NOMO-1 treated with DMSO at 0.1 percent for 48 hours (cell line): Measurements from ENCODE around the gene MTRF1.

ENCODE experiments used
- DNase-seq: peaks from one replicate; lab custom pipeline; 2025; ENCODE audit not compliant: unreplicated experiment; lab: John Stamatoyannopoulos, UW

MTRF1 gene

DNA sequence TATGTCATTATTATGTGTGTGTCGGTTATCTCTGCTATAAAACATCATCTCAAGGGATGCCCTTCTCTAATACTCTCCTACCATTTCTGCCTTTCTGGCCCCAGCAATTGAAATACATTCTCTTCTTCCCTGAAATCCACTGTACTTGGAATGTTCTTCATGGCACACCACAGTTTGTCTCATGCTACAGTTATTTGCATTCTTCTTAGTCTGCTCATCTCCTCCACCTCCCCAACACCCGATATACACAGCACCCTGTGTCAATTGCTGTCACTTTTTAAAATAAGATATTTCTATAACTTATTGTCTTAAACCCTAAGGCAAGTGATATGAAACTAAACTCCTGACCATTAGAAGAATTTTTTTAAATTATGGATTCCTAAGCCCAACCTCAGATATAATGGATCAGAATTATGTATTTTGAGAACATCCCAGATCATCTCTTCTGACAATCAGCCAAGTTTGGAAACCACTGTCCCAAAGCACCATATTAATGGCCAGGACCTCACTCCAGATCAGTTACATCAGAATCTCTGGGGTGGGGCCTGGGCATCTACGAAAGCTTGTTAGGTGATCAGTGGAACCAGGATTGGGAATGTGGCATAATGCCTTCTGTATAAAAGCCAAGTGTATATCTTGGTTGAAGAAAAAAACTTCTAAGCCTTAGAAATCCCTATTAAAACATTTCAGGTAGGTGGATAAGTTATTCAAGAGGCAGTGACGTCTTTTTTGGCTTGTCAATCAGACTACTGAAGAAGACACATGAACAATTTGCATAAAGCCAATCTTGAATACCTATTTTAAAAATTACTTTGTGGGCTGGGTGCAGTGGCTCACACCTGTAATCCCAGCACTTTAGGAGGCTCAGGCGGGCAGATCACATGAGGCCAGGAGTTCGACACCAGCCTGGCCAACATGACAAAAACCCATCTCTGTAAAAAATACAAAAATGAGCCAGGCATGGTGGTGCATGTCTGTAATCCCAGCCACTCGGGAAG lies 39.0 kb downstream of the MTRF1 start:
- DNase-seq = no peak

DNA sequence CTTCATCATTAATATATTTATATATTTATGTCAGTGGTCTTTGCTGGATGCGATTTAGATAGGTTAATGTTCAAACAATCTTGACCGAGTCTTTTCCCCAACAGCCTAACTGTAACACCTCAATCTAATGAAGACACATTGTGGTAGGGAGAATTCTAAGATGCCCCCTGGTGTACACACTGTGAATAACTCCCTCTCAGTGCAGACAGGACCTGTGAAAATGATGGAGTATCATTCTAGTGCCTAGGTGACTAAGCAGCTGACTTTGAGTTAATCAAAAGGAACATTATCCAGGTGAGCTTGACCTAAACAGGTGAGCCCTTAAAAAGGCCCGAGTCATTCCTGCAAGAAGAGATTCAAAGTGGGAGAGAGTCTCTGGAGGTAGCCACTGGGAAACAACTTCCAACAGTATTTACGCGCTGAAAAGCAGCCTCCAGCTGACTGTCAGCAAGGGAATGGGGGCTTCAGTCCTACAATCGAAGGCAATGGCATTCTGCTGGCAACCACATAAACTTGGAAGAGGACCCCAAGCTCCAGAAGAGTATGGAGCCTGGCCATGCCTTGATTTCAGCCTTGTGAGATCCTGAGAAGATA lies 41.0 kb downstream of the MTRF1 start:
- peak; percentile 34 for DNase-seq

DNA sequence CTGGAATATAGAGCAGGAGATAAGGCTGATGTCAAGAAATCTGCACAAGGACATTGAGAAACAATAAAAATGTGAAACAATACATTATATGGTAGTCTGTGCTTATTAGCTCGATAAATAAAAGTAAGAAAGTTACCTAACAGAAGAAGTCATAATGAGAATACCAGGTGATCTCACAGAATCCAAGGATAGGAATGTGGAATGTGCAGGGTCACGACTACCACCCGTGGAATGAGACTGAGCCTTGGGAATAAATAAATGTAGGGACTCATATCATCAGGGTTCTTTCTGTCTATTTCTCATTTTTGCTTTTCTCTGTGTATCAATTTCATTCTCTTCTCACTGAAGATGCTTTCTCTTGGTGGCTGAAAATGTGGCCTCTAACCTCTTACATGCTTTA lies 43.0 kb downstream of the MTRF1 start:
- no peak for DNase-seq

DNA sequence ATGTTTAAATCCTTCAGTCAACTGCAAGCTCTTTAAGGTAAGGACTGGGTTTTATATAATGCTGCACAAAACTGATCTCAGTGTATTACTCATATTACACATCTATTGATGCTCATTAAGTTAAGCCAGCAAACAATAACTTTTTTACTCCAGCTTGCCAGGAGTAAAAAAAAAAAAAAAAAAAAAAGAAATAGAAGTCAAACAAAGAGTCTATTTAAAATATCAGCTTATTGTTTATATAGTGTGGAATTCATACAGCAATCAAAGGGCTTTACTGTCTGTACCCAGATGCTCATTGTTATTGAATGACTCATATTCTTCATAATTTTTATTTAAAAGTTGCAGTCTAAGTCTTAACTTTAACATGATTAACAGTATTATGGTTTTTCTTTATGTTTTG lies 47.2 kb downstream of the MTRF1 start:
- no peak for DNase-seq

DNA sequence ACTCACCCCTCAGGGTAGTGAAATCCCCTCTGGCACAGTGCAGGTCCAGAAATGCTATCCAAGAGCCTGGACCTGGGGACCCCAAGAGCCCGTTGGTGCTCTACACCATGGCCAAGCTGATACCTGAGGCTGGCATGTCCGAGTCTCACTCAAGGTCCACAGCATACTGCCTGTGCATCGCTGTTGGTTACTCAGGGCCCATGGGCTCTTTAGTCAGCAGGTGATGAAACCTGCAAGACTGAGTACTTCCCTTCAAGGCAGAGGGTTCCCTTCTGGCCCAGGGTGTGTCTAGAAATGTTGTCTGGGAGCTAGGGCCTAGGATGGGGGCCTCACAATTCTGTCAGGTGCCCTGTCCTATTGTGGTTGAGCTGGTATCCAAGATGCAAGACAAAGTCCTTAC lies 49.5 kb downstream of the MTRF1 start:
- no peak for DNase-seq

DNA sequence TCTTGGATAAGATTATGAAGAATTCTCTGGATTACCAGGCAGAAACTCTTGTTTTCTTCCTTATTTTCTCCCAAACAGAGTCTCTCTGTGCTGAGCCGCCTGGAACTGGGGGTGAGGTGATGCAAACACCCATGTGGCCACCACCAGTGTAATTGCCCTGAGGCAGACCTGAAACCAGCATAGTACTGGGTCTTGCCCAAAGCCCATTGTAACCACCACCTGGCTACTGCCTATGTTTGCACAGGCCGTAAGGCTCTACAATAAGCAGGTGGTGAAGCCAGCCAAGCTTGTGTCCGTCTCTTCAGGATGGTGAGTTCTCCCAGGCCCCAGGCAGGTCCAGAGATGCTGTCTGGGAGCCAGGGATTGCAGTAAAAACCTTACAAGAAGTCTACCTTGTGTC lies 50.1 kb downstream of the MTRF1 start:
- no peak for DNase-seq

DNA sequence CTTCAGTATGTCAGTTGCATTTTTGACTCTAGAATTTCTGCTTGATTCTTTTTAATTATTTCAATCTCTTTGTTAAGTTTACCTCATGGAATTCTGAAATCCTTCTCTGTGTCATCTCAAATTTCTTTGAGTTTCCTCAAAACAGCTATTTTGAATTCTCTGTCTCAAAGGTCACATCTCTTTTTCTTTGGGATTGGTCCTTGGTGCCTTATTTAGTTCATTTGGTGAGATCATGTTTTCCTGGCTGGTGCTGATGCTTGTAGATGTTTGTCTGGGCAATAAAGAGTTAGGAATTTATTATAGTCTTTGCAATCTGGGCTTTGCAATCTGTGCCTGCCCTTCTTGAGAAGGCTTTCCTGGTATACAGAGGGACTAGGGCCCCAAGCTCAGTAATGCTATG lies 50.5 kb downstream of the MTRF1 start:
- DNase-seq = no peak

DNA sequence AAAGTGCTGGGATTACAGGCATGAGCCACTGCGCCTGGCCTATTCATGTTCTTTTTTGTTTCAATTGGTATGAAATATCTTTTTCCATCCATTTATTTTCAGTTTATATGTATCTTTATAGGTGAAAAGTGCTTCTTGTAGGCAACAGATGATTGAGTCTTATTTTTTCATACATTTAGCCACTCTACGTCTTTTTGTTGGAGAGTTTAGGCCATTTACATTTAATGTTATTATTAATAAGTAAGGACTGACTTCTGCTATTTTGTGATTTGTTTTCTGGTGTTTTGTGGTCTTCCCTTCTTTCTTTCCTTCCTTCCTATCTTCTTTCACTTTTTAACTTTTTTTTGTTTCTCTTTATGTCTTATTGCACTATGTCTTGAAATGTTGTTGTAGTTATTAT lies 52.3 kb downstream of the MTRF1 start:
- no peak for DNase-seq

DNA sequence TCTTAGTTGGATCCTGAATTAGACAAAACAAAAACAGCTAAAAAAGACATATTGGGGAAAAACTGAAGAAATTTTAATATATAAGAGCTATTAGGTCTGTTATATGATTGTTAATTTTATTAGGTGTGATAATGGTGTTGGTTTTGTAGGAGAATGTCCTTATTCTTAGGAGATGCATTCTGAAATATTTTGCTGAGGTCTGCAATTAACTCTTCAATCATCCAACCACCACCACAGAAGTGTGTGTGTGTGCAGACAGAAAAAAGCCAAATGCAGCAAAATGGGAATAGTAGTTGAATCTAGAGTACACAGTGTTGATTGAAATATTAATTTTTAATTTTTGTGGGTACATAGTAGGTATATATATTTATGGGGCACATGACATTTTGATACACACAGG lies 56.9 kb downstream of the MTRF1 start:
- DNase-seq = no peak

DNA sequence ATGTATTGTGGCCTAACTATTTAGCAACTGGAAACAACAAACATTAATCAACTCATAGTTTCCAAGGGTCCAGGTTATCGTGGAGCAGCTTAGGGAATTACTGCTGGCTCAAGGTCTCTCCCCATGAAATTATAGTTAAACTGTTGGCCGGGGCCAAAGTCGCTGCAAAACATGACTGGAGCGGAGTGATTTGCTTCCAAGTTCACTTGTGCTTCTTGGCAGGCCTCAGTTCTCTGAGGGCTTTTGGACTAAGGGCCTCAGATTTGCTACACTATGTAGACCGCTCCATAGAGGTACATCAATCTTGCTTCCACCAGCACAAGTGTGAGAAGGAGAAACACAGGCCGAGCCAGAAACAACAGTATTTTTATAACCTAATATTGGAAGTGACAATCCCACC lies 59.6 kb downstream of the MTRF1 start:
- no peak for DNase-seq

DNA sequence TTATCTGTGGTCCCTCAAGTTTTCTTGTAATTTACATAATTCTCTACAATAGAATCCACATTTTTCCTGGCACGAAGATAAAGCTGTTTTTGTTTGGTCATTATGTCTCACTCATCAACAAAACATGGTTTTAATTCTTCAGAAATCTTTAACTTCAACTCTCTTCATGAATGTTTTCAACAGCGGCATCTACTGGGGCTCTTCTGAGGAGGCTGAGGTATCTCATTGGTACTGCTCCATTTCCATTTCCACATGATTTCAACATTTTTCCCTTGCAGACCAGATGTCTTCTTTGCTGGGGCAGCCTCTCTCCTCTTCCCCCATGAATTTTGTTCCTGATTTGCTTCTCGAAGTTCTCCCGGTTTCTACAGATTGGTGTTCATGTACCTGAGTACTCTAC lies 63.2 kb downstream of the MTRF1 start:
- no peak for DNase-seq

DNA sequence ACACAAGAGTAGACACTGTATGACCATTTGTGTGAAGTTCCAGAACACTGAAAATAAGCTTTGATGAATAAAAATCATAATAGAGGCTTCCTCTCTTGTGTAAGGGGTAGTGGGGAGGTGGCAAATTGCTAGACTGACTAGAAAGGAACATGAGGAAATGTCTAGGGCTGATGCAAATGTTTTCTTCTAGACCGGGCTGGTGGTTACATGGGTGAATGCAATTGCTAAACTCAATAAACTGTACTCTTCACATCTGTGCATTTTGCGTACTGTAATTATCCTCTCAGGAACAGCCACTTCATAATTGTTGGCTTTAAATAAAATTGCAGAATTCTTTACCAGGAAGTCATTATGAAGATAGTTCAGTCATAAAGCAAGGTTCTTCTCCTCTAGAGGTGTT lies 63.9 kb downstream of the MTRF1 start:
- peak; percentile 65 for DNase-seq

DNA sequence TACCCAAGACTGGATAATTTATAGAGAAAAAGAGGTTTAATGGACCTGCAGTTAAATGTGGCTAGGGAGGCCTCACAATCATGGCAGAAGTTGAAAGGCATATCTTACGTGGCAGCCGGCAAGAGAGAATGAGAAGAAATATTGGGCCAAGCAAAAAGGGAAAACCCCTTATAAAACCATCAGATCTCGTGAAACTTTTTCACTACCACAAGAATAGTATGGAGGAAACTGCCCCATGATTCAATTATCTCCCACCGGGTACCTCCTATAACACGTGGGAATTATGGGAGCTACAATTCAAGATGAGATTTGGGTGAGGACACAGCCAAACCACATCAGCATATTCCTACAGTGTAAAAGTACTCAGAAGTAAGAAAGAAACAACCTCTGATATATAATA lies 64.3 kb downstream of the MTRF1 start:
- DNase-seq = no peak

DNA sequence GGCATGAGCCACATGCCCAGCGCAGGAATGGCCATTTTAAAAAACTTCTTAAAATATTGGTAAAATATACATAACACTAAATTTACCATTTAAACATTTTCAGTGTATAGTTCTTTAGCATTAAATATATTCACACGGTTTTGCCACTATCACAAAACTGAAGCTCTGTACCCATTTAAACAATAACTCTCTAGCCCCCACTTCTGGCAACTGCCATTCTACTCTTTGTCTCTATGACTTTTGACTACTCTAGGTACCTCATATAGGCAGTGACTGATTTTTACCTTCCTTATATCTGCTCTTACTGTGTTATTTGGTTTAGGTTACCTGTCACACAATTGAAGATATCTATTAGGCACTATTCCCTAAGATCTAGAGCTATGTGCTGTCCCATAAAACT lies 66.8 kb downstream of the MTRF1 start:
- DNase-seq = no peak

DNA sequence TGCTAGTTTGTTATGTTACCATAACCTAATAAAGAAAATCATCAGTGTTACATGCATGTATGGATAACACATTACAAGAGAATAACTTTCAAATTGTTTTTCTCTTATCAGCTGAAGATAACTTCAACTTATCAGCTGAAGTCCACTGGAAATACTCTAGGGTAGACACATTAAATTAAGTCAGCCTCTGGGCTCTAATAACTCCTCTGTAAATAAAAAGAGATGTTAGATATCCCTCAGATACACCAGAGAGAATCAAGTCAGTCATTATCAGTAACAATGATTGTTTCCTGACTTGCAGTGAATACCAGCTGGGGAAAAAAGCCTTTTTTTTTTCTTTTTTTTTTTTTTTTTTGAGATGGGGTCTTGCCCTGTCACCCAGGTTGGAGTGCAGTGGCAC lies 67.4 kb downstream of the MTRF1 start:
- no peak for DNase-seq

DNA sequence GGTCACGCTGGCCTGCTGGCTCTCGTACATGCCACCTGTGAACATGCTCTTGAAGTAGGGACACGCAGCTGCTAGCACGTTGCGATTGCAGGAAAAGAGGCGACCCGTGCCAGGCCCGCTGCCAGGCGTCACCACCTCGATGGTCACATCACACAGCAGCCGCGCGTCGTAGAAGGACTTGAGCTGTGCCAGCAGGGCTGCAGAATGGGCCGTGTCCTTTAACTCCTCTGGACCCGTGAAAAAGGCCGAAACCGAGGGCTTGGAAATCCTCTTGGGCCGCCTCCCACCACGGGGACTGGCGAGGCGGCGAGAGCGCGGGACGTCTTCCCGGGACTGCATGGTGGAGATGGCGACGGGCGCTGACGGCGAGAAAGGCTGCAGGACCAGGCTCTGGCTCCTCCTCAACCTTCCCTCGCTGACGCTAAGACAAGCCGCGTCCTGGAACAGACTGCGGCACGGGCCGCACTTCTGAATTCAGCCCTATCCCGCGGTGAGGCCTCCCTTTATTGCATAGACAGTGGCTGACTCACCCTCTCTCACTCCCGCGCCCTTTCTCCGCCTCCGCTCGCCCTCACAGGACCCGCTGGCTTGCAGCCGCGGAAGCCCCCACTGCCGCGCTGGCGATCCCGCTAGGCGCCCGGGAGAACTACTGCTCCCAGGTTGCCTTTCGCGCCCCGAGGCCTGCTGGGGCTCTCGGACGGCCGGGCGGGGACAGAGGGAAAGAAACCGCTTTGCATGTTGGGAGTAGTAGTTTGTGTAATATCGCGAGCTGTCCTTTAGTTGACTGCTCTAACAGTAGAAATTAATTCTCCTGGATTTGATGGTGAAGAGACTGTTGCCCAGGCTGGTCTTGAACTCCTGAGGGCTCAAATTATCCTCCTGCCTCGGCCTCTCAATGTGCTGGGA lies 69.2 kb downstream of the MTRF1 start, which contains the start of gene KBTBD7:
Gene KBTBD7, minus strand, starts transcription at position 651 of the 906 bp plus-strand sequence. Its CDS starts 312 bp downstream, at position 339.
- peak; percentile 97 for DNase-seq

DNA sequence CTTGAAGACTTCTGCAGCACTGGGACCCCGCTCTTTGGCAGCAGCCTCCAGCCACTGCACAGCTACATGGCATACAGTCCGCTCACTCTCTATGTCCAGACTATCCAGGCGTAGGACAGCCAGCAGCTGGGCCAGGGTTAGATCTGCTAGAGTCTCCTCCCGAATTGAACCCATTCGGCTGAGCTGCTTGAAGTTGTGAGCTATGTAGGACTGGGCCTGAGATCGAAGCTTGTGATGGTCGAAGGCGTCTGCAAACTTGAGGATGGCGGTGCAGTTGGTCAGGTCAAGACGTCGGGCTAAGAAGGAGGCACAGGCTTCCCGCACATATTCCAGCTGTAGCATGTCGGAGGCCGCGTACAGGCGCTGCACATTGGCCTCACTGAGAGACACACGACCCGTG lies 69.9 kb downstream of the MTRF1 start:
- DNase-seq = no peak

DNA sequence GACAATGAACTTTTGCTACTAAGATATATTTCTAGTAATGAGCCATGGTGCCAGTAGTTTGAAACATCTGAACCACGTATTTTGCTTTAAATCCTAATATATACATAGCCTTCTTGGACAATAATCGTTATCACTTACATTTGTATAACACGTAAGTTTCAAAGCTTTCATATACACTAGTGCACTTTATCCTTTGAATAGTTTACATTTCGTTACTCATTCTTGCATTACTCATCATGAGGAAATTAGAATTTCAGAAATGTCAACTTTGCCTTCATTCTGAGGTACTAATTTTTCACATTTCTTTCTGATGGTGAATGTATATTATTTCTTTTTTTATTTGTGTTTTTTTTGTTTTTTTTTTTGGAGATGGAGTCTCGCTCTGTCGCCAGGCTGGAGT lies 74.8 kb downstream of the MTRF1 start:
- DNase-seq = no peak

DNA sequence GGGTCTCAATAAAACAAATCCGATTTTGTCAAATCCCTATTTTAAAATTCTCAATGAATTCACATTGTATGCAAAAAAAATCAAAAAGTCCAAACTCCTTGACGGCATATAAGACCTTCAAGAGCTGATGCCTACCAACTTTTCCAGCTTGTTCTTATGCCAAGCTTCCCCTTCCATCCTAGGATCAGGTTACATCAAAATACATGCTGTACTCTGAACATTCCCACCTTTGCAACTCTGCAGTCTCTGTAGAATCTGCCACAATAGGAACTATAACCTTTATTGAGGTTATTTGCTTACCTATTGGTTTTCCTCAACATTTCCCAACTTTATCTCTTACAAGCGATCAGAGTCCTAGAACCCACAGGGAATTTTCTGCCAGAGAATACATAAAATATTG lies 76.9 kb downstream of the MTRF1 start:
- DNase-seq = no peak

DNA sequence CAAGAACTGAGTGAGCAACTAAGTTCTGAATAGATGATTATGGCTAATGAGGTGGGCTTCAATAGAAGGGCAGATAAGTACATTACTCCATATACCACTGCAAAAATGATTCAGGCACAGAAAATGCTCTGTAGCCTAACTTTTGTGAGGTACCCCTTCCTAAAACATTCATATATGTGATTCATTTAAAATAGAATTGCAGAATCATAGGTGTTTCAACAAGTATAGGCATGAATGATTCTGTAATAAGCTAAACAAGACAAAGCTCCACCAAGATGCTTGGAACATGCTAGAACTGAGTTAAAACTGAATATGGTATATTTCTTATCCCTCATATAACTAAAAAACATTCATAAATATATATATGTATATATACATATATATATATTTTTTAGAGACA lies 81.1 kb downstream of the MTRF1 start:
- DNase-seq = no peak

DNA sequence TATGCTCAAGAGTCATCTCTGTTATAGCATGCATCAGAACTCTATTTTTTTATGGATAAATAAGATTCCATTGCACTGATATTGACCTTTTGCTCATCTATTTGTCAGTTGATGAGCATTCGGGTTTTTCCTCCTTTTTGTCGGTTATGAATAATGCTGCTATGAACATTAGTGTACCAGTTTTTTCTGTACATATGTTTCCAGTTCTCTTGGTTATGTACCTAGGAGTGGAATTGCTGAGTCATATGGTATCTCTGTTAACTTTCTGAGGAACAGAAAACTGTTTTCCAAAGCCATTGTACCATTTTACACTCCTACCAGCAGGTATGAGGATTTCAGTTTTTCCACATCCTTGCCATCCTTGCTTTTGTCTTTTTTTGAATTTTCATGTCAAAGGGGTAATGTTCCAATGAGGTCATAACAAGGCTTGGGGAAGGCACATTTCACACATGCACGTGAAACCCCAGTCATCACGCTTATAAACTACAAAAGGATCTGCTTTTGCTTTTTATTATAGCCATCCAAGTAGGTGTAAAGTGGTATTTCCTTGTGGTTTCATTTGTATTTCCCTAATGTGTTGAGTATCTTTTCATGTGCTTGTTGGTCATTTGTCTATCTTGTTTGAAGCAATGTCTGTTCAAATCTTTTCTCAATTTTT lies 83.7 kb downstream of the MTRF1 start:
- no peak for DNase-seq
